ENCODE measurements around the gene LDLRAD1.
"Not testable (repeated sequence)": the region's sequence is repeated elsewhere in the genome, so short reads cannot be mapped to it uniquely, and the experiment has no call there.

LDLRAD1 gene

DNA sequence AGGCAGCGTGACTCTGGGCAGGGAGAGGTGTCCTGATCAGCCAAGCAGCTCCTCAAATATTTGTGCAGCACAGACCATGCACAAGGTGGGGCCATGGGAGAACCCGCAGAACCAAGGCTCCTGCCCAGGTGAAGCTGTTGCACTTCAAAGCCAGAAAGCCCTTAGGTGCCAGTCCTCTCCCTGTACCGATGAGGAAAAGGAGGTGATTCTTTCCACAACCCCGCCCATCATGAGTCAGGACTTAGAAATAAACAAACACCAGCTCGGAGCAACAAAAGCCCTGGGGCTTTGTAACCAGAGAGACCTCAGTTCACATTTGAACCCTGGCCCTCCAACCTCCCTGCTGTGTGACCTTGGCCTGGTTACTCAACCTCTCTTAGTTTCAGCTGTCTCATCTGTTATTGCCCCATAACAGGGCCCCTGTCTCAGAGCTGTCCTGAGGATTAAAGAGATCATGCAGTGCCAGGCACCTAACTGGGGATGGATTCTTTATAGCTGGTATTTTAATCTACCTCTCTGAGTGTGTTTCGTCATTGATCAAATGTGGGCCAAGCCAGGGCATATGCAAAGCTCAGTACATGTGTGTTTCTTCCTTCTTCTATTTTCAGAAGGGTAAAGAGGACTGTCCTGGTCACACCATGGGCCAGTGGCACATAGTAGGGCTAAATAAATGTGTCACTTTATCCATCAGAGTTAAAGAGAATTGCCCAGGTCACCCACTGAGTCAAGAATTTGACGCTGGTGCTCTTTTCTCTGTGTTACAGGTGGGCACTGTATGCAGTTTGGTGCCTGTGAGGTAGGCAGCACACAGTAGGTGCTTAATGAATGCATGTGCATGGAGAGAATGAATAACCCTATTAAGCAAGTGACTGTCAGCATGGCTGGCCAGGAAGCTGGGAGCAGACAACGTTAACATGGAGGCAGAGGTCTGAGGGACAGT, 1.4 kb downstream of the LDLRAD1 start:
- no peak for DNase-seq (ENCODE audit: low spot score)

DNA sequence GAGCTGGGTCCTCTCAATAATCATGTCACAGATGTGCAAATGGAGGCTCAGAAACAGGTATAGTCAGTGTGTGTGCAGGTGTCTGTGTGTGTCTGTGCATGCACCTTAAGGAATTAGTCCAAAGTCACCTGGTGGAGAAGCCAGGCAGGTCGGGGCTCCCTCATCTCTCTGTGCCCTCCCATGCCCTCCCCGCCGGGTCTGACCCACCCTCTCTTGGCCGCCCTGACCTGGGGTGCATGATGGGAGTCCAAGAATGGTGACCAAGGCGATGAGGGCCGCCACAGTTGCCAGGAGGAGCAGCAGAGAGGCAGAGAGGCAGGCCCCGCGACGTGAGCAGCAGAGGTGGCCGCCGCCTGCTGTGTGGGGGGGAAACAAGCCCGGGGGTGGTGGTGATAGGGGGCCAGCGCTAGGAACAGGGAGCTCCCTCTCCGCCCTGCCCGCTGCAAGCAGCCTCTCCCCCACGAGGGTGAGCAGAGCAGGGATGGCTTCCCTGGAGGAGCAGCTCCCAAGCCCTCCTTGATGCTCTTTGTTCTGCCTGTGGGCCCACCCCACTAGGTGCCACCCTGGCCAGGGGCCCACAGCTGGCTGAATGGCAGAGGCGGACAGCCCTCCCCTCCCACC, 3.9 kb downstream of the LDLRAD1 start:
- no peak for DNase-seq (ENCODE audit: low spot score)

DNA sequence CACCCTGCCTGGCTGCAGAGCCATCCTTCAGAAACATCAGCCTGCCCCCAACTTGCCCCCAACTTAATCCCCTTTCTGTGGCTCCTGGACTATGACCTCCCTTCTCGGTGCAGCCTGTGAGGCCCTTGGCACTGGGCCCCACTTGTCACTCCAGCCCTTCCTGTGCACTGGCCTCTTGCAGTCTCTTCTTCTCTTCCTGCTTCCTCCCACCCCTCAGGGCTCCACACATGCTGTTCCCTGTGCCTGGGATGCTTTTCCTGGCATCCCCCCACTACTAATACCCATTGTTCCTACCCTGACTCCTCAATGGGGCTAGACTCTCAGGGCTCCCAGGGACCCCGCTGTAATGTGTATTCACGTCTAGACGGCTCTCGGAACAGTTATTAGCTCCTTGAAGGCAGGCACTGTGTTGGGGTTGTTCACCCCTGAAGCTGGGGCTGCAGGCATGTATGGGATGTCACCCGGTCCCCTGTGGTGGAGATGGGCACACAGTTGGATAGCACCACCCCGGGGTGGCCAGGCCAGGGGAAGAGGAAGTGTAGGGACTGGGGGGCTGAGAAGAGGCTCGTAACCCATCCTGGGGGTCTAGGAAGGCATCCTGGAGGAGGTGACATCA, 4.5 kb downstream of the LDLRAD1 start:
- no peak for DNase-seq (ENCODE audit: low spot score)

DNA sequence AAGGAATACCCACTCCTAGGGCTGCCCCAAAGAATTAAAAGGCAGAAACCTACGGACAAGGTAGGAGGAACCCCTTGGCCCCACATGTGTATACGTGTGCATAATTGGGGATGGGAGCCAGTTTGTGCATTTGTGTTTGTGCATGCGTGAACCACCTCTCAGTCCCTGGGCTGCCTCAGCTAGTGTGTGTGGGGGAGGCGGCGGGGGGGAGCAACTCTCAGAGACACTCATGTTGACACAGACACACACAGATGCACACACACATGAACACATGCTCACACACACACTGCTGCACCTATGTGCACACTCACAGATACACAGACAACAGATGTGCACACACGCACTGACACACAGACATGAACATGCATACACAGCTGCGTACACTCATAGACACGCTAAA, 5.1 kb downstream of the LDLRAD1 start:
- DNase-seq (ENCODE audit: low spot score), result no peak

DNA sequence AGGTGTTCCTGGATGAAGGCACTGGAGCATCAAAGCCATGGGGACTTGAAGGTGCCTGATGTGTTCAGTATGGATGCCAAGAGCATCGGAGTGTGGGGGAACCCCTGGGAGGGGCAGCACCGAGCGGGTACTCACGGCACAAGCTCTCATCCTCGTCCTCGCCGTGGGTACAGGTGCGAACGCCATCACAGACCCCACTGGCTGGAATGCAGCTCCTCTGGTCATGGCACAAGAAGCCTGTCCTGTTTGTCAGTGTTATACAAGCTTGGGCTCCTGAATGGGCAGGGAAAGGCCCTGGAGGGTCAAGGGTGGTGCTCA, 6.0 kb downstream of the LDLRAD1 start:
- DNase-seq (ENCODE audit: low spot score), result no peak

DNA sequence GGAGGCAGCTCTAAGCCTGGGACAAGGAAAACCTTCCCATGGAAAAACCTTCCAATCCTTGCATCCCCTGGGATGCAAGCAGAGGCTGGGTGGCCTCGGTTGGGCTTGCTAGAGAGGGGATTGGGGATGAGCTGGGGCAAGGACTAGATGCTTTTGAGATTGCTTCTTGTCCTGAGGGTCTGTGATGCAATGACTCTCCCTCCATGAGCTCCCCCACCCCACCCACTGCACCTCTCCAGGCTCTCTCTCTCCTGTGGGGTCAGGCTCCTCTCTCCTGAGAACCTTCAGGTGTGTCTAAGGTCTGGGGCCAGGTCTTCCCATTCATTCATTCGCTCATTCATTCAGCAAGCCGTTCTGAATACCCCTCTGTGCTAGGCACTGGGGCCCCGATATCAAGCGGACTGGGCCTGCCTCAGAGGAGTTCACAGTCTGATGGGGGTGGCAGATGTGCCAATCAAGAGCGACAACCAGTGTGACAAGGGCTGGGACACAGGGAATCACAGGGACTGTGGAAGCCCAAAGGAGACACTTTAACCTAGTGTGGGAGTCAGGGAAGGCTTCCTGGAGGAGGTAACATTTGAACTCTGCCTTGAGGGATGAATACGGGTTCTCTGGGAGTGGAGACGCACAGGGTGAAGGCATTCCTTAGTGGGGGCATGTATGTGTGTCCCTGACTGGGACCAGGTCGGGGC, 6.5 kb downstream of the LDLRAD1 start:
- no peak for DNase-seq (ENCODE audit: low spot score)

DNA sequence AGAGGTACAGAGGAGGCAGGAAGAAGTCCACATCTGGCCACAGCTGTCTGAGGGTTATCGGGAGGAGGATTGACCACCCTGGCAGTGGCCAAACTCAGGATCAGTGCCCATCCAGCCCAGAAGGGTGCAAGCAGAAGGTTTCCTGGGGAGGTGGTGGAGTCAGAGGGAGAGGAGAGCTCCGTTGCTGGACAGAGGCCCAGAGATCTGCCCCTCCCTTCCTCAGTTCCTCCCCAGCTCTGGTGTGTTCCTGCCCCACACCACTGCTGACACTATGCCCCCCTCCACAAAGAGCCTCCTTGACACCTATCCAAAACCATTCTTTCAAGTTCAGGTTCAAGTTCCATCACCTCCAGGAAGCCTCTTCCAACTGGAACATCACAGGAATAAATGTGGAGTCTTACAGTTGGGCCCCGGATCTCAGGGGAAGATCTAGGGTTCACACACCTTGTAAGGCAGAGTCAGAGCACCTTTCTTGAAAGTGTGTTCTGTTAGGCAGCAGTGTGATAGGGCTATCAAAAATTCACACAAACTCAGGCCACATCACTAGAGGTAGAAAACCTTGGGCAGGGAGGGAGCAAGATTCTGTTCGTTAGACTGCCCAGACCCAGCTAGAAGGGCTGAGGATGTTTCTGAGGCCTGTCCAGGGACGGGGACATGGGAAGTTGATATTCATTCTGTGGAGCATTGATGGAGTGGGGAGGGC, 7.4 kb downstream of the LDLRAD1 start:
- no peak for DNase-seq (ENCODE audit: low spot score)

DNA sequence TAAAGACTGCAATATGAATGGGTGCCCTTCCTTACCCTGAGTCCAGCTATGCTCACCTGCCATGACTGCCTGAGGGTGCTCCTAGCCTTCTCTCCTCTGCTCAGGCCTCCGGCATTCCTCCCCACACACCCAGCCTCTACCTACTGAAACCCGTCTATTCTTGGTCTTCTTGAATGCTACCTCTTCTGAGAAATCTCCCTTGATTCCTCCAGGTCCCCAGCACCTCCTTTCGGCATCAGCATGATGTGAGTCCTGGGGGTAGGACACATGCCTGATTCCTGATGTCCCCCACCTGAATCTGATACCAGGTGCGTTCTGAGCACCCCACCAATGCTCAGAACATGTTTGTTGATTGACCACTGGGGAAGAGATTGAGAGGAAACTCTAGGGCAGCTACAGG, 8.6 kb downstream of the LDLRAD1 start:
- DNase-seq (ENCODE audit: low spot score), result no peak

DNA sequence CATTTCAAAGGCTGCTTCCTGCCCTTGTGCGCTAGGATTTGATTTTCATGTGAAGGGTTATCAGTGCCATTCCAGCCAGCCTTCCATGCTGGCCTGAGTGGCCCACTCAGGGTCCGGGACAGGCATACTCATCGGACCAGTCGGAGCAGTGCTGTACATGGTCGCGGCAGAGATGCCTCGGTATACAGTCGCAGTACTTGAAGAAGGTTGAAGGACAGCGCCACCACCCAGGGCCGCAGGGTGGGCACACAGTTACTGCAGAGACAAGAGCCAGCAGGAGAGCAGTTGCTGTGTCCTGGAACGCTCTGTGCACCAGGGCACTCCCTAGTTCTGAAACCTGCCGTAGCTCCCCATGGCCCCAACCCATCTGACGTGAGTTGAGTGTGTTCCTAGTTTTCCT, 9.1 kb downstream of the LDLRAD1 start:
- no peak for DNase-seq (ENCODE audit: low spot score)

DNA sequence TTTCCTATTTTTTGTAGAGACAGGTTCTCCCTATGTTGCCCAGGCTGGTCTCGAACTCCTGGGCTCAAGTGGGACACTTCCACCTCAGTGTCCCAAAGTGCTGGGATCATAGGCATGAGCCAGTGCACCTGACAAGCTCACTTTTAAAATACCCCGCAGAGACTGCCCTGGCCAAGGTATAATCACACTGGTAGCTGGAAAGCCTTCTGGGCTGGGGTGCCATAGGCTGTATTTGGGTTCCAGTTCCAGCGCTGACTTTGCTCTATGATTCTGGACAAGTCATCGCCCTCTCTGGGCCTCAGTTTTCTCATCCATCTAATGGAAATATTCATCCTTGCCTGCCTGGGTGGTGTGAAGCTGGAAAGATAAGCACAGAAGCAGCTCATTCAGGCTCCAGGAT, 10.4 kb downstream of the LDLRAD1 start:
- no peak for DNase-seq (ENCODE audit: low spot score)

DNA sequence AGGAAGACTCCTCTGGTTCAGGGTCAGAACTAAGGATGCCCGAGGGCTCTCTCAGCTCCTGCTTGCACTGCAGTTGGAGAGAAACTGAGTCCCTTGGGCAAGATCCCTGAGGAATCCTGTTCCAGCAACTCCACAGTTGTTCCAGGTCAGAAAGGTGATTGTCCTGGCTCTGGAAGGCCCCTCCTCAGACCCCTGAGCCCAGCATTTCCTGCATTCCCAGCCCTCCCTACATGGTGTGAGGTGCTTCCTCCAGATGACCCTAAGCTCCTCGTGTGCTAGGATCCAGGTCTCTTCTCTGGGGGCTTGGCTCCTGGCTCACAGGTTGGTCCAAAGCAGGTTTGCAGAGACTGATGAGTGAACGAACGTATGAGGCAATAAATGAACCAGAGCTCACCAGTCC, 11.5 kb downstream of the LDLRAD1 start:
- DNase-seq (ENCODE audit: low spot score), result no peak

DNA sequence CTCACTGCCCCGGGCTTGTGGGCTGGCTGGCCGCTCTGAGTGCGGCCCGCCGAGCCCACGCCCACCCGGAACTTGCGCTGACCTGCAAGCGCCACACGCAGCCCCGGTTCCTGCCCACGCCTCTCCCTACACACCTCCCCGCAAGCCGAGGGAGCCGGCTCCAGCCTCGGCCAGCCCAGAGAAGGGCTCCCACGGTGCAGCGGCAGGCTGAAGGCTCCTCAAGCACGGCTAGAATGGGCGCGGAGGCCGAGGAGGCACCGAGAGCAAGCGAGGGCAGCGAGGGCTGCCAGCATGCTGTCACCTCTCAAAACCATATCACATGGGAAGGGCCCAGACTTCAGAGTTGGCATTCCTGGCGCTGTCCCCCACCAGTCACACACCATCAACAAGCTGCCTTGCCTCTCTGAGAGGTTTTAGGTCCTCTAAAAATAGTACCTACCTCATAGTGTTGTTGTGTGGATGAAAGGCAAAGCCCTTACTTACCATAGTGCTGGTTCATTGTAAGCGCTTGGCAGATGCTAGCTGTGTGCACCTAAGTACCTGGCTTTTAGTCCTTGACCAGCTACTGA, 13.4 kb downstream of the LDLRAD1 start:
- DNase-seq (ENCODE audit: low spot score), result no peak

DNA sequence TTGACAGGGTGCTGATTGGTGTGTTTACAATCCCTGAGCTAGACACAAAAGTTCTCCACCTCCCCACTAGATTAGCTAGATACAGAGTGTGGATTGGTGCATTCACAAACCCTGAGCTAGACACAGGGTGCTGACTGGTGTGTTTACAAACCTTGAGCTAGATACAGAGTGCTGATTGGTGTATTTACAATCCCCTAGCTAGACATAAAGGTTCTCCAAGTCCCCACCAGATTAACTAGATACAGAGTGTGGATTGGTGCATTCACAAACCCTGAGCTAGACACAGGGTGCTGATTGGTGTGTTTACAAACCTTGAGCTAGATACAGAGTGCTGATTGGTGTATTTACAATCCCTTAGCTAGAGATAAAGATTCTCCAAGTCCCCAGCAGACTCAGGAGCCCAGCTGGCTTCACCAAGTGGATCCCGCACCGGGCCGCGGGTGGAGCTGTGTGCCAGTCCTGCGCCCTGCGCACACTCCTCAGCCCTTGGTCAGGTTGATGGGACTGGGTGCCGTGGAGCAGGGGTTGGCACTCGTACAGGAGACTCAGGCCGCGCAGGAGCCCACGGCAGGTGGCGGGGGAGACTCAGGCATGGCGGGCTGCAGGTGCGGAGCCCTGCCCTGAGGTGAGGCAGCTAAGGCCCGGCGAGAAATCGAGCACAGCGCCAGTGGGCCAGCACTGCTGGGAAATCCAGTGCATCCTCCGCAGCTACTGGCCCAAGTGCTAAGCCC, 14.1 kb downstream of the LDLRAD1 start:
- DNase-seq (ENCODE audit: low spot score), result not testable (repeated sequence)

DNA sequence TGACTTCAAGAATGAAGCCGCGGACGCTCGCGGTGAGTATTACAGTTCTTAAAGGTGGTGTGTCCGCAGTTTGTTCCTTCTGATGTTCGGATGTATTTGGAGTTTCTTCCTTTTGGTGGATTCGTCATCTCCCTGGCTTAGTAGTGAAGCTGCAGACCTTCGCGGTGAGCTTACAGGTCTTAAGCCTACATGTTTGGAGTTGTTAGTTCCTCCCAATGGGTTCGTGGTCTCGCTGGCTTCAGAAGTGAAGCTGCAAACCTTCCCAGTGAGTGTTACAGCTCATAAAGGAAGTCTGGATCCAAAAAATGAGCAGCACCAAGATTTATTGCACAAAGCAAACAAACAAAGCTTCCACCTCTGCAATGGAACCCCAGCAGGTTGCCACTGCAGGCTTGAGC, 14.7 kb downstream of the LDLRAD1 start:
- no peak for DNase-seq (ENCODE audit: low spot score)

DNA sequence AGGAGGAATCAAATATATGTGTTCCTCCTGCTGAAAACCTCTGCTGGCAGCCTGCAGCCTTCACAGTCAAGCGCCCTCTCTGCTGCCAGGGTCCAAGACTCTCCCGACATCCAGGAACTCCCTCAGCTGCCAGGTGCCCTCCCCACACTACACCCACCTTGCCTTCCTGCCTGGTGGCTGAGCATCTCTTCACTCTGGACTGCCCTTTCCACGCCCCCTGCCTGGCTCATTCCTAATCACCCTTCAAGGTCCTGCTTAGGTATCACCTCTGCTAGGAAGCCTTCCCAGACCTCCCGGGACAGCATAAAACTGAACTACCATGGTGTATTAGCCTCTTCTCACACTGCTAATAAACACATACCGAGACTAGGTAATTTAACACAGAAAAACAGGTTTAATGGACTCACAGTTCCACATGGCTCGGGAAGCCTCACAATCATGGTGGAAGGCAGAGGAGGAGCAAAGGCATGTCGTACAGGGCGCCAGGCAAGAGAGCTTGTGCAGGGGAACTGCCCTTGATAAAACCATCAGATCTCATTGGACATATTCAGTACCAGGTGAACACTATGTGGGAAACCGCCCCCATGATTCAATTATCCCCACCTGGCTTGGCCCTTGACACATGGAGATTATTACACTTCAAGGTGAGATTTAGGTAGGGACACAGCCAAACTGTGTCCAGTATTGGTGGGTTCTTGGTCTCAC, 15.3 kb downstream of the LDLRAD1 start:
- DNase-seq (ENCODE audit: low spot score), result no peak

DNA sequence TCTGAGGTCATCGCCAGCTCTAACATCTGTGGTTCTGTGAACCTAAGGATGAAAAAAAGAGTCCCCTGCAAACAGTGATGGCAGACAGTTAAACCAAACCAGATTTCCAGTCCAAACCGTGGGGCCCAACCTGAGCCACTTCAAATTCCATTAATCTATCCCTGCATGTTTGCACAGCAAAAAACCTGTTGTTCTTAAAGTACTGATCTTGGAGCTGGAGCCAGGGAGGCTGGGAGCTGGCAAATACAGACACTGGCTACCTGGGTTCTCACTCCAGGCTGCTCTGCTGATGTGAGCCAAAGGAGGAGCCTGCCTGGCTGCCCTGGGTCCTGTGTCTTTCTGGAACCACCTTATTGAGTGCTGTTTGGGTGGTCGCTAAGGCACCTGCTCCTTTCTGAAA, 16.4 kb downstream of the LDLRAD1 start:
- DNase-seq (ENCODE audit: low spot score), result no peak

DNA sequence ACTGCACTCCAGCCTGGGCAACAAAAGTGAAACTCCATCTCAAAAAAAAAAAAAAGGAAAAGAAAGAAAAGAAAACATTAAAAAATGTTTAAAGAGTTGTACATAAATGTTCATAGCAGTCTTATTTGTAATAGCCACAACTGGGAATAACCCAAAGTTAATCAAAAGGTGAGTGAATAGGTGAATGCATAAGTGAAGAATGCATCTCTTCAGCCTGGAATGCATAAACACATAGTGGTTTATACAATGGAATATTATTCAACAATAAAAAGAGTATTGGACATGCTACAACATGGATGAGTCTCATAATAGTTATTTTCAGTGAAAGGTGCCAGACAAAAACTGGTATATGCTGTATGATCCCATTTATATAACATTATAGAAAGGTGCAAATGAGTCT, 18.1 kb downstream of the LDLRAD1 start:
- no peak for DNase-seq (ENCODE audit: low spot score)

DNA sequence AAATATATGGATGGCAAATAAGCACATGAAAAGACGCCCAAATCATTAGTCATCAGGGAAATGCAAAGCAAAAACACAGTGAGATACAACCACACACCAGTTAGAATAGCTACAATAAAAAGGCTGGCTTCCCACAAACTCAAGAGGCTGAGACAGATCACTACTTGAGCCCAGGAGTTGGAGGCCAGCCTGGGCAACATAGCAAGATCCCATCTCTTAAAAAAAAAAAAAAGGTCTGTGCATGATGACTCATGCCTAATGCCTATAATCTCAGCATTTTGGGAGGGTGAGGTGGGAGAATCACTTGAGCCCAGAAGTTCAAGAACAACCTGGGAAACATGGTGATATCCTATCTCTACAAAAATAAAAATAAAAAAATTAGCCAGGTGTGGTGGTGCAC, 19.8 kb downstream of the LDLRAD1 start:
- DNase-seq (ENCODE audit: low spot score), result no peak

DNA sequence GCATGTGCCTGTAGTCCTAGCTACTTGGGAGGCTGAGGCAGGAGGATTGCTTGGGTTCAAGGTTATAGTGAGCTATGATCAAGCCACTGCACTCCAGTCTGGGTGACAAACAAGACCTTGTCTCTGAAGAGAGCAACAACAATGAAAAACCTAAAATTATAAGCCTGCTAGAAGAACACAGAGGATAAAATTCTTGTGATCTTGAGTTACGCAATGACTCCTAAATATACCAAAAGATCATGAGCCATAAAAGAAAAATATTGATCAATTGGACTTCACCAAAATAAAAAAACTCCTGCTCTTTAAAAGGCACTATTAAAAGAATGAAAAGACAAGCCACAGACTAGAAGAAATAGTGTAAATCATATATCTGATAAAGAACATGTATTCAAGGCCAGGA, 22.3 kb downstream of the LDLRAD1 start:
- DNase-seq (ENCODE audit: low spot score), result no peak

DNA sequence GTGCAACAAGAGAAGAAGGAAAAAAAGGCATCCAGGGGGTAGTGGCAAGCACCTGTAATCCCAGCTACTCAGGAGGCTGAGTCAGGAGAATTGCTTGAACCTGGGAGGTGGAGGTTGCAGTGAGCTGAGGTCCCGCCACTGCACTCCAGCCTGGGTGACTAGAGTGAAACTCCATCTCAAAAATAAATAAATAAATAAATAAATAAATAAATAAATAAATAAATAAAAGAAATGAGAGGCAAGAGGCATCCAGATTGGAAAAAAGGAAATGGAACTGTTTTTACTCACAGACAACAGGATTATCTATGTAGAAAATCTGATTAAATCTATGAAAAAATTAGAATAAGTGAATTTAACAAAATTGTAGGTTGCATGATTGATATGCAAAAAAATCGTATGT, 23.5 kb downstream of the LDLRAD1 start:
- DNase-seq (ENCODE audit: low spot score), result not testable (repeated sequence)

All from SK-N-DZ (cell line).